GM23338 (cell line): ENCODE results near the gene PIK3R5. TPM values are rescaled to one million over a fixed set of nuclear protein-coding genes. Genes with fewer than 3 reads are reported as not detected.

ENCODE experiments used
- CTCF ChIP-seq, 2 experiments: fragments of 200-600 bp in 1 of 2; sonication (generic) in 1 of 2; conservative IDR thresholded peaks; 2 replicates each; pipeline versions ENCODE4 v1.5.1 to v1.6.1; 2016 to 2017; ENCODE audit warnings: antibody characterized with exemption in 2 of 2, low read depth in 2 of 2, mild to moderate bottlenecking in 2 of 2, moderate library complexity in 1 of 2
- ETS1 ChIP-seq: IDR thresholded peaks from 2 replicates; pipeline ENCODE4 v1.6.1; 2016; ENCODE audit warnings: antibody characterized with exemption
- EZH2 ChIP-seq: fragments of 200-600 bp; sonication (generic); IDR thresholded peaks from one replicate; pipeline ENCODE4 v1.8.0; 2017; ENCODE audit warnings: antibody characterized with exemption, mild to moderate bottlenecking, low read depth; ENCODE audit not compliant: unreplicated experiment
- POLR2AphosphoS5 ChIP-seq: IDR thresholded peaks from 2 replicates; pipeline ENCODE4 v1.6.1; 2016; ENCODE audit warnings: antibody characterized with exemption, low read depth
- REST ChIP-seq: IDR thresholded peaks from one replicate; pipeline ENCODE4 v1.6.1; 2018; ENCODE audit warnings: antibody characterized with exemption; ENCODE audit not compliant: unreplicated experiment
- STAT1 ChIP-seq: IDR thresholded peaks from one replicate; pipeline ENCODE4 v1.6.1; 2016; ENCODE audit warnings: antibody characterized with exemption; ENCODE audit not compliant: unreplicated experiment
- ZNF462 ChIP-seq: fragments of 250-450 bp; sonication (Bioruptor Pico); IDR thresholded peaks from 2 replicates; pipeline ENCODE4 v1.5.0; 2020; ENCODE audit warnings: mild to moderate bottlenecking, moderate library complexity
- polyA plus RNA-seq: library from polyadenylated mRNA; unstranded; fragments of >200 nt; fragmentation: Nextera tagmentation; extraction: Ambion mirVana; gene quantifications from 2 replicates; pipeline ENCODE4 v1.2.1, GENCODE V29; 2016
- total RNA-seq: library from RNA; depleted of rRNA; stranded (reverse); fragments of >200 nt; shearing (Covaris generic); gene quantifications from 2 replicates; pipeline ENCODE4 v1.2.3, GENCODE V29; 2014

The PIK3R5 gene
- total and polyA plus RNA-seq, 2 experiments from 2014 or later: 1.7 to 9.4 TPM

- TF ChIP-seq ZNF462 (no peak), ETS1 (no peak), POLR2AphosphoS5 (no peak), CTCF (conservative IDR thresholded peaks at IDR 0.05; ENCODE audit: low read depth in 2 of 2) (no peak), STAT1 (no peak), EZH2 (no peak), REST (no peak)
These were observed 91.4 kb downstream of the PIK3R5 start (continued) for GRCh38 chr17:8873801-8874715.
